ENCODE results near the gene MAIP1.

The MAIP1 gene

DNA sequence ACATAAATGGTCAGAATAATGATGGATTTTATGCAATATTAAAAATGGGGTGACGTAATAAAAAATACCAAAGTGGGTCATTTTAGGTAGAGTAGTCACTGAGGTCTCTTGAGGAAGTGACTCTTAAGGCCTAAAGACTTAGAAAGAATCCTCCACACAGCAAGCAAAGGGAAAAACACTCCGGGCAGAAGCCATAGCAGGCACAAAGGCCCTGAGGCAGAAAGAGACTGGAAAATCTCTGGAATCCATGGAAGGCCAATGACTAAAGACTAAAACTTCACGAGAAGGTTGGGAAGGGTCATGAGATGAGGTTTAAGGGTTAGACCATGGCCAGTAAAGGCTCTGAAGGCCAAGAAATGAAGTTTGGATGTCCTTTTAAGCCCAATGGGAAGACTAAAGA is 36.9 kb downstream of the MAIP1 start:
- no peak for DNase-seq

DNA sequence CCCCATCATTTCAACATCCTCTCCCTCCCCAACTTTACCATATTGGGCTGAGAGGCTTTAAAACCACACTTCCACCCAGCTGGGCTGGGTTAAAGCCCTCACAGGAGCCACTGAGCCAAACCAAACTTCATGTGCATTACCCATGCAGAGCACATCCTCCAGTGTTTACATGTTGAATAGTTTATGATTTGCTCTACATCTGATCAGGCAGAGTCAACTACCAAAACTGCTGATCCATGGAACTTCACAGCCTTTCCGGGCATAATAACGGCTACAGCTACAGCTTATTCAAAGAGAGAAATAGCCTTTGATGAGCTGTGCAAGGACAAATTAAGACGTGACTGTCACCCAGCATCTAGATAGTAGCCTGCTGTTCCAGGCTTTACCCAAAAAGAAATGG is 39.0 kb downstream of the MAIP1 start:
- DNase-seq, result no peak

DNA sequence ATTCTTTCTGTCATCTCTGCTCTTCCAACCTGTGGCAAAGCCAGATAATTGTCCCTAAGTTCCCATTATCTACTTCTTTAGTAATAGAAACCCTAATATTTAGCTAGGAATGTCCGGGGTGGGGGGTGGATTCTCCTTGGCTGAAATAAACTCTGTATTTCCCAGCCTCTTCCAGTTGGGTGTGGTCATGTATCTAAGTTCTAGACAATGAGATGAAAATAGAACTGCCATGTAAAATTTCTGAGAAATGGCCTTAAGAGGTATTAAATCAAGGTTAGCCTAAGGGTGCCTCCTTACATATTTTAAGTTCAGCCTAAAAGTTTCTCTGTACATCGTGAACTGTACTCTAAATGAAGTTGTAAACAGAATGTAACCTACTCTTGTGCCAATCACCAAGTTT is 39.5 kb downstream of the MAIP1 start:
- DNase-seq, result no peak

GRCh38 chr2:199997296-199997695 is 41.9 kb downstream of the MAIP1 start:
- DNase-seq, result no peak

DNA sequence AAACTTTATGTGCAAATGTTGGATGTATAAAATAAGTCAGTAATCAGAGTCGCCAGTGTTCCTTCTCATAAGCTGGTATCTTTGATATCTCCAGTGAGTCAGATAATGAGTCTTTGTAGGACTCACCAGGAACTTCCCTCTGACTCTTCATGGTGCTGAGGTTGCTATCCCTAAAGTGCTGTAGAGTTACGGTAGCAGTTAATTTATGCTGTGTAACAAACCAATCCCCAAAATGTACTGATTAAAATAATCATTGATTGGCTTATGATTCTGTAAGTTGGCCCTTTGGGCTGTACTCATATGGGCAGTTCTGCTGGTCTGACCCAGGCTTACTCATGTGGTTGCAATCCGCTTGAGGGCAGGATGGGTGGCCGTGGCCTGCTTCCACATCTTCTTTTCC is 43.8 kb downstream of the MAIP1 start:
- DNase-seq, result no peak

DNA sequence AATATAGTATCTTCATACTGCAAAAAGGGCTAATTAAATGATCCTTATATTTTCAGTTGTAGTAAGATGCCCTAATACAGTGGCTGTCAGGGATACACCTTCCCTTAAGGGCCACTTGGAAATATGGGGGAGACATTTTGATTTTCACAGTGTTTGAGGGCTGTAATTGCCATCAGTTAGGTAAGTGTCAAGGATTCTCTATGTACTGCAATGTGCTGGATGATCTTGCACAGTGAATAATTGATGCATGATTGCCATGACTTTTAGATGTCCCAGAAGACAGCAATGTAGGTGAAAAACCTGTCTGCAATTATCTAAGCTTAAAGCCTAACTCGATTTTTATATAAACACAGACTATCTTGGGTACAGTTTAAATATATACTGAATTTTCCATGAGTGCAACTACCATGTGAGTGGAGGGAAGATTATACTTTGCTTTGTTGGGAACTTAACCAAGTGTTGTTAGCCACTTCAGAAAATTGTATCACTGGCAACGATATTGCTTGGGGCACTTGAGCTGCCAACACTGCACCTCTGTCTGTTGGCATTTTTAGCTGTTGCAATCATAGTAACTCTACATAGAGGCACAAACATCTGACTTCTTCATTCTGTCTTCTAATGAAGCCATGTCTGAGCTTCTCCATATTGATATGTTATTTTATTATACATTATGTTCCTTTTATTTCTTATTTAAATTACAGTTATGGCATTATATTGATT is 45.2 kb downstream of the MAIP1 start:
- DNase-seq, result no peak

DNA sequence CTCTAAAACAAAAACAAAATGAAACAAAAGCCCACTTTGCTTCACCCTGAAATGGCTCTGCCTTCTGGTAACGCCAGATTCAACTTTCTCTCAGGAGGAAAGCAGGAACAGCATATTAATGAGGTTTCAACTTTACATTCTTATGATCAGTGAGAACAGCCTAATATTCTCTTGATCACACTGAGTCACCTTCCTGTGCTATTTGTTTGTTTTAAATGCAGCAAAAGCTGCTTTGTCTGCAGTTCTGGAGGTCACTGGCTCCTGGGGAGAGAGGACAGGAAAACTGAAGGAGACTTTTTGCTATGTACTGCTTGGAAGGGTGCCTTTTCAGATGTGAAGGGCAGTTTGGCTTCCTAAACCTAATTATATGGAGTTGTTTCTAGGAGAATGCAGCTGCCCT is 48.1 kb downstream of the MAIP1 start:
- DNase-seq, result no peak

- DNase-seq, result no peak
Observed at GRCh38 chr2:200005675-200006074, 50.3 kb downstream of the MAIP1 start.

DNA sequence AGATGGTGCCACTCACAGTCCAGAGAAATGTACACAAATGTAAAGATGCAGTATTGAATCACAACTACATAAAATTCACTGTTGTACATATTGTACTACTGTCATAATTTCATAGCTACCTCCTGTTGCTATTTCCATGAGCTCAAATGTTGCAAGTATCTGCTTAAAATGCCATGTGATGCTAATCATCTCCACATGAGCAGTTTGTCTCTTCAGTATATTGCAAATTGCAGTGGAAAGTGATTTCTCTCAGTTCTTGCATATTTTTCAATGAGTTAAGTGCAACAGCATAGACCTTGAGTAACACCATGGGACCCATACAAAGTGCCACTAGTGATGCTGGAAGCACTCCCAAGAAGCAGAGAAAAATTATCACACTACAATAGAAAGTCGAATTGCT is 51.9 kb downstream of the MAIP1 start:
- DNase-seq, result no peak

GRCh38 chr2:200012401-200012800 is 57.0 kb downstream of the MAIP1 start:
- DNase-seq, result no peak
